Hepatocyte (in vitro differentiated cells): ENCODE results near the gene USE1.
"Not testable (repeated sequence)": the region's sequence is repeated elsewhere in the genome, so short reads cannot be mapped to it uniquely, and the experiment has no call there.

Experiments
- CTCF ChIP-seq: fragments of 200-600 bp; sonication (generic); IDR thresholded peaks from 2 replicates; pipeline ENCODE4 v1.5.1; 2016; ENCODE audit warnings: antibody characterized with exemption, mild to moderate bottlenecking; ENCODE audit not compliant: poor library complexity
- EZH2 ChIP-seq: fragments of 200-600 bp; sonication (generic); IDR thresholded peaks from 2 replicates; pipeline ENCODE4 v1.6.1; 2016; ENCODE audit warnings: antibody characterized with exemption, mild to moderate bottlenecking, borderline replicate concordance

- TF ChIP-seq EZH2, CTCF: not testable (repeated sequence)
Observed at GRCh38 chr19:17191736-17192135, 23.4 kb upstream of the USE1 start.
